H1 (cell line): ENCODE results near the gene CEP250. TPM values are rescaled to one million over a fixed set of nuclear protein-coding genes. Genes with fewer than 3 reads are reported as not detected.

Experiments
- CTCF ChIA-PET: fragments of 300-600 bp; sonication (Branson Sonifier 250); formaldehyde crosslinking; loops from one replicate; lab custom pipeline; 2021; ENCODE audit not compliant: partially characterized antibody; lab: Charles Lee
- POLR2A ChIA-PET: fragments of 300-600 bp; sonication (Branson Sonifier 250); formaldehyde crosslinking; loops from one replicate; lab custom pipeline; 2021; ENCODE audit warnings: inconsistent platforms; ENCODE audit not compliant: partially characterized antibody; lab: Charles Lee
- DNase-seq, 2 experiments: peaks; one replicate each; pipeline versions ENCODE4 v3.0.0 to v3.0.0-alpha.2; 2010 to 2022; ENCODE audit warnings: low spot score in 2 of 2, low read depth in 1 of 2, mixed read lengths in 1 of 2
- FAIRE-seq: peaks from 2 replicates; lab custom pipeline; 2011; peaks lifted over from hg19 to GRCh38; lab: Jason Lieb, UNC
- H2AFZ ChIP-seq: 2 replicates; pipeline ENCODE4 v1.8.1; 2012; ENCODE audit warnings: low read length, inconsistent platforms
- H2AK5ac ChIP-seq: 2 replicates; pipeline ENCODE4 v1.6.1; 2013; ENCODE audit warnings: low read depth, low read length
- H2BK120ac ChIP-seq: replicated peaks from 2 replicates; pipeline ENCODE3; 2013; ENCODE audit warnings: low read depth, low read length, inconsistent platforms
- H2BK12ac ChIP-seq: 2 replicates; pipeline ENCODE4 v1.6.1; 2013; ENCODE audit warnings: low read depth, low read length
- H2BK15ac ChIP-seq: 2 replicates; pipeline ENCODE4 v1.6.1; 2013; ENCODE audit warnings: low read length
- H2BK20ac ChIP-seq: 2 replicates; pipeline ENCODE4 v1.6.1; 2013; ENCODE audit warnings: low read length
- H2BK5ac ChIP-seq: 2 replicates; pipeline ENCODE4 v1.6.1; 2013; ENCODE audit warnings: low read depth, low read length
- H3K14ac ChIP-seq: 2 replicates; pipeline ENCODE4 v1.6.1; 2013; ENCODE audit warnings: inconsistent platforms; ENCODE audit not compliant: insufficient read length
- H3K18ac ChIP-seq: 2 replicates; pipeline ENCODE4 v1.6.1; 2013; ENCODE audit warnings: low read length; ENCODE audit errors: extremely low read depth
- H3K23ac ChIP-seq: 2 replicates; pipeline ENCODE4 v1.6.1; 2013; ENCODE audit warnings: inconsistent platforms; ENCODE audit not compliant: insufficient read length
- H3K23me2 ChIP-seq: 2 replicates; pipeline ENCODE4 v1.6.1; 2013; ENCODE audit warnings: low read depth, low read length
- H3K27ac ChIP-seq: 2 replicates; pipeline ENCODE4 v1.6.1; 2011; ENCODE audit warnings: low read depth, low read length, inconsistent platforms
- H3K27me3 ChIP-seq, 4 experiments: replicated peaks in 1 of 4; 1 replicate in 1 of 4; 2 replicates in 3 of 4; pipeline versions ENCODE4 v1.6.1 to v1.8.1; 2011 to 2013; ENCODE audit warnings: low read length in 3 of 4, mild to moderate bottlenecking in 3 of 4, inconsistent platforms in 2 of 4, mixed read lengths in 2 of 4, moderate library complexity in 1 of 4; ENCODE audit not compliant: control insufficient read depth in 3 of 4, insufficient read depth in 3 of 4; ENCODE audit errors: extremely low read depth in 1 of 4
- H3K36me3 ChIP-seq, 4 experiments: 2 replicates each; pipeline versions ENCODE4 v1.6.1 to v1.8.1; 2011 to 2013; ENCODE audit warnings: mild to moderate bottlenecking in 4 of 4, low read length in 3 of 4, moderate library complexity in 2 of 4, control low read depth in 1 of 4, inconsistent platforms in 1 of 4; ENCODE audit not compliant: insufficient read depth in 4 of 4, control insufficient read depth in 2 of 4
- H3K4ac ChIP-seq: replicated peaks from 2 replicates; pipeline ENCODE3; 2013; ENCODE audit warnings: low read length, low read depth, mixed read lengths, inconsistent platforms; ENCODE audit not compliant: insufficient read length
- H3K4me1 ChIP-seq, 4 experiments: replicated peaks in 1 of 4; 1 replicate in 1 of 4; 2 replicates in 3 of 4; pipeline versions ENCODE4 v1.6.1 to v1.8.1; 2011 to 2013; ENCODE audit warnings: low read length in 3 of 4, inconsistent platforms in 2 of 4, mixed read lengths in 1 of 4; ENCODE audit not compliant: insufficient read depth in 4 of 4, control insufficient read depth in 3 of 4
- H3K4me2 ChIP-seq, 2 experiments: 2 replicates each; pipeline versions ENCODE4 v1.6.1 to v1.8.1; 2011 to 2013; ENCODE audit warnings: low read depth in 2 of 2, low read length in 2 of 2, control low read depth in 1 of 2, inconsistent platforms in 1 of 2, mild to moderate bottlenecking in 1 of 2; ENCODE audit not compliant: insufficient read depth in 1 of 2
- H3K4me3 ChIP-seq, 4 experiments: fragments of 200-600, 300-600 bp in 1 of 4; sonication (generic), shearing (Covaris generic), sonication (Bioruptor Twin) in 1 of 4; 2 replicates each; pipeline versions ENCODE4 v1.5.1 to v1.8.1; 2011 to 2016; ENCODE audit warnings: low read length in 4 of 4, low read depth in 3 of 4, control low read depth in 2 of 4, inconsistent platforms in 2 of 4, mild to moderate bottlenecking in 2 of 4, mixed read lengths in 1 of 4, moderate library complexity in 1 of 4; ENCODE audit not compliant: insufficient read depth in 2 of 4; ENCODE audit errors: extremely low read depth in 1 of 4
- H3K56ac ChIP-seq: replicated peaks from 2 replicates; pipeline ENCODE3; 2013; ENCODE audit warnings: low read depth, mild to moderate bottlenecking, mixed read lengths, low read length, inconsistent platforms; ENCODE audit not compliant: insufficient read length
- H3K79me1 ChIP-seq: 2 replicates; pipeline ENCODE4 v1.6.1; 2013; ENCODE audit warnings: low read depth, low read length, control low read depth
- H3K79me2 ChIP-seq, 2 experiments: 2 replicates each; pipeline versions ENCODE4 v1.6.1 to v1.8.1; 2012 to 2013; ENCODE audit warnings: low read length in 2 of 2, mild to moderate bottlenecking in 2 of 2, inconsistent platforms in 1 of 2; ENCODE audit not compliant: insufficient read depth in 2 of 2, control insufficient read depth in 1 of 2
- H3K9ac ChIP-seq, 4 experiments: replicated peaks in 1 of 4; 1 replicate in 1 of 4; 2 replicates in 3 of 4; pipeline versions ENCODE4 v1.6.1 to v1.8.1; 2011 to 2013; ENCODE audit warnings: low read depth in 3 of 4, low read length in 3 of 4, control low read depth in 2 of 4, mild to moderate bottlenecking in 2 of 4, moderate library complexity in 2 of 4, inconsistent platforms in 1 of 4; ENCODE audit errors: extremely low read depth in 1 of 4
- H3K9me3 ChIP-seq, 2 experiments: 2 replicates each; pipeline versions ENCODE4 v1.6.1 to v1.8.1; 2012 to 2013; ENCODE audit warnings: mild to moderate bottlenecking in 2 of 2, moderate library complexity in 2 of 2, control low read depth in 1 of 2, inconsistent platforms in 1 of 2, low read depth in 1 of 2, low read length in 1 of 2, mixed read lengths in 1 of 2; ENCODE audit not compliant: insufficient read depth in 2 of 2
- H4K20me1 ChIP-seq, 2 experiments: replicated peaks in 1 of 2; 2 replicates each; pipeline versions ENCODE3 to v1.8.1; 2011 to 2013; ENCODE audit warnings: inconsistent platforms in 2 of 2, low read length in 2 of 2, mild to moderate bottlenecking in 1 of 2; ENCODE audit not compliant: insufficient read depth in 2 of 2, control insufficient read depth in 1 of 2
- H4K5ac ChIP-seq: 2 replicates; pipeline ENCODE4 v1.6.1; 2013; ENCODE audit warnings: low read length, low read depth, mixed read lengths, inconsistent platforms; ENCODE audit not compliant: insufficient read length
- H4K8ac ChIP-seq: 2 replicates; pipeline ENCODE4 v1.8.0; 2013; ENCODE audit warnings: mild to moderate bottlenecking, moderate library complexity, low read length, inconsistent platforms; ENCODE audit not compliant: insufficient read depth; ENCODE audit errors: extremely low read depth
- H4K91ac ChIP-seq: replicated peaks from 2 replicates; pipeline ENCODE3; 2013; ENCODE audit warnings: low read length, mixed read lengths, inconsistent platforms; ENCODE audit not compliant: insufficient read length
- ASH2L ChIP-seq: fragments of 200-600, 300-600 bp; sonication (generic); IDR thresholded peaks from one replicate; pipeline ENCODE4 v1.7.1; 2017; ENCODE audit warnings: low read length
- CBX5 ChIP-seq: fragments of 300-800, 300-1000 bp; sonication (generic); IDR thresholded peaks from 2 replicates; pipeline ENCODE4 v1.7.1; 2016; ENCODE audit warnings: antibody characterized with exemption, low read length, low read depth
- CTBP2 ChIP-seq: IDR thresholded peaks from 2 replicates; pipeline ENCODE4 v1.7.0; 2011; ENCODE audit warnings: borderline replicate concordance, mild to moderate bottlenecking, moderate library complexity, mixed read lengths, low read length; ENCODE audit not compliant: insufficient read depth, insufficient read length
- JUN ChIP-seq: IDR thresholded peaks from 2 replicates; pipeline ENCODE4 v1.6.1; 2011; ENCODE audit warnings: low read depth, mild to moderate bottlenecking, improper control_type of control experiment, low read length
- NANOG ChIP-seq: IDR thresholded peaks from 2 replicates; pipeline ENCODE4 v1.6.1; 2011; ENCODE audit warnings: low read length, low read depth, mild to moderate bottlenecking, inconsistent platforms; ENCODE audit not compliant: insufficient read depth, poor library complexity, severe bottlenecking
- RAD21 ChIP-seq, 2 experiments: IDR thresholded peaks in 1 of 2; conservative IDR thresholded peaks in 1 of 2; 2 replicates each; pipeline ENCODE4 v1.6.1; 2011; ENCODE audit warnings: low read depth in 2 of 2, low read length in 2 of 2, improper control_type of control experiment in 1 of 2, inconsistent platforms in 1 of 2, mild to moderate bottlenecking in 1 of 2, moderate library complexity in 1 of 2
- RXRA ChIP-seq: IDR thresholded peaks from 2 replicates; pipeline ENCODE4 v1.6.1; 2011; ENCODE audit warnings: low read depth, mild to moderate bottlenecking, low read length, moderate library complexity; ENCODE audit not compliant: insufficient read depth
- SIN3A ChIP-seq, 2 experiments: IDR thresholded peaks in 1 of 2; conservative IDR thresholded peaks in 1 of 2; 2 replicates each; pipeline ENCODE4 v1.6.1; 2011 to 2012; ENCODE audit warnings: low read length in 2 of 2, improper control_type of control experiment in 1 of 2, low read depth in 1 of 2, mild to moderate bottlenecking in 1 of 2
- YY1 ChIP-seq: IDR thresholded peaks from 2 replicates; pipeline ENCODE4 v1.6.1; 2011; ENCODE audit warnings: low read depth, mild to moderate bottlenecking, low read length
- WGBS, 2 experiments: shearing (Covaris generic) in 1 of 2; methylation state at CpG; one replicate each; pipeline versions ENCODE4 v1.1.6 to v1.1.7; 2013 to 2015; ENCODE audit warnings: low lambda C conversion rate in 2 of 2, mixed read lengths in 2 of 2, inconsistent platforms in 1 of 2, low coverage in 1 of 2, missing lambda C conversion rate in 1 of 2; ENCODE audit not compliant: insufficient replicate concordance in 2 of 2, insufficient coverage in 1 of 2, insufficient read length in 1 of 2; ENCODE audit errors: extremely low coverage in 1 of 2, missing lambda C conversion rate in 1 of 2; 5-methylcytosine and 5-hydroxymethylcytosine counted together
- polyA plus RNA-seq, 7 experiments: library from polyadenylated mRNA; depleted of rRNA in 3 of 7; stranded (reverse) in 5 of 7; unstranded in 2 of 7; fragments of >200 nt in 5 of 7; fragments of 200-250 nt in 2 of 7; gene quantifications; 1 replicate in 5 of 7; 2 replicates in 1 of 7; 4 replicates in 1 of 7; pipeline versions ENCODE4 v1.2.1 to v1.2.3, GENCODE V29; 2011 to 2013; ENCODE audit warnings: missing spikeins in 2 of 7, mixed read lengths in 2 of 7
- total RNA-seq: library from RNA; stranded (reverse); fragmentation: NEBNext Ultra II Directional; extraction: Animal tissue kit (Norgen Biotek cat#: 25700); gene quantifications from 2 replicates; pipeline ENCODE4 v1.2.1, GENCODE V29; 2021

Gene CEP250
- total and polyA plus RNA-seq, 2 of the 8 experiments (the other 6 are each of a cell fraction or from before 2014, with no cell fraction given): 2.6 to 33.7 TPM

- Histone ChIP-seq H3K9me3 (peaks cover 4 to 6% of the 10 kb centered on the region in 2 experiments; a peak in 2 of 4 replicates), H2BK12ac (0 out of 2 replicates have a peak overlapping the region, but pooled peaks have one; percentile 30), H3K4me1 (no peaks in the 10 kb centered on the region), H3K79me1 (no peaks in the 10 kb centered on the region), H3K23me2 (no peaks in the 10 kb centered on the region), H3K27me3 (no peaks in the 10 kb centered on the region), H3K4me3 (no peak overlapping the region), H2AK5ac (no peak overlapping the region), H3K56ac (no peak overlapping the region), H4K8ac (no peak overlapping the region), H4K91ac (no peak overlapping the region), H3K4ac (no peak overlapping the region), H3K79me2 (no peaks in the 10 kb centered on the region), H3K14ac (no peak overlapping the region), H4K20me1 (no peaks in the 10 kb centered on the region), H3K4me2 (no peak overlapping the region), H2BK20ac (no peak overlapping the region), H3K27ac (no peak overlapping the region), H3K9ac (no peak overlapping the region), H2AFZ (no peak overlapping the region), H3K18ac (no peak overlapping the region), H2BK5ac (no peak overlapping the region), H3K36me3 (no peaks in the 10 kb centered on the region), H2BK15ac (no peak overlapping the region), H2BK120ac (no peak overlapping the region), H4K5ac (no peak overlapping the region), H3K23ac (no peak overlapping the region)
- POLR2A ChIA-PET: interaction anchor here (0.7 kb wide), 1 partner anchor 243 kb away, joined by 4 read pairs; no protein-coding TSS in a partner anchor
- FAIRE-seq: peak; percentile 62
- CTCF ChIA-PET: interaction anchor here (1.0 kb wide), 1 partner anchor 10 kb away, joined by 4 read pairs; no protein-coding TSS in a partner anchor
- 56% methylated on average over 6 of the region's 6 CpGs; no CpG with 5 or more reads in 1 of the 2 experiments for WGBS, 2 experiments
- peak in 1 of 2 experiments; percentile 84 for DNase-seq
- TF ChIP-seq ASH2L (no peak), RAD21 (IDR thresholded peaks at IDR 0.05 in 1 of 2, conservative IDR thresholded peaks at IDR 0.05 in 1 of 2; ENCODE audit: low read depth in 2 of 2, low read length in 2 of 2) (peak; percentile 41 to 59; a peak in 3 of 4 replicates), SIN3A (conservative IDR thresholded peaks at IDR 0.05 in 1 of 2, IDR thresholded peaks at IDR 0.05 in 1 of 2; ENCODE audit: low read depth in 1 of 2, low read length in 2 of 2) (no peak), RXRA (no peak), NANOG (no peak), YY1 (peak; percentile 77), JUN (no peak), CBX5 (no peak), CTBP2 (no peak)
These were observed 68.0 kb downstream of the CEP250 start for GRCh38 chr20:35523298-35523888.
